HEK293 (cell line): ENCODE measurements around the gene ATP5F1B.

Experiments
- GLIS2 ChIP-seq: fragments of 450-650 bp; formaldehyde crosslinking; IDR thresholded peaks from 2 replicates; pipeline ENCODE4 v1.5.1; 2016; ENCODE audit warnings: missing biosample characterization, missing genetic modification characterization
- KLF16 ChIP-seq: fragments of 450-650 bp; formaldehyde crosslinking; IDR thresholded peaks from 2 replicates; pipeline ENCODE4 v1.5.1; 2017; ENCODE audit warnings: missing biosample characterization, missing genetic modification characterization
- SETDB1 ChIP-seq: IDR thresholded peaks from one replicate; pipeline ENCODE4 v1.6.1; 2017; ENCODE audit warnings: mild to moderate bottlenecking, low read length, moderate library complexity, mixed read lengths; ENCODE audit not compliant: insufficient read length
- YY1 ChIP-seq: fragments of 450-650 bp; formaldehyde crosslinking; IDR thresholded peaks from 2 replicates; pipeline ENCODE4 v1.5.1; 2018; ENCODE audit warnings: missing biosample characterization, missing genetic modification characterization
- YY2 ChIP-seq: fragments of 450-650 bp; formaldehyde crosslinking; IDR thresholded peaks from 2 replicates; pipeline ENCODE4 v1.5.1; 2016; ENCODE audit warnings: missing biosample characterization, missing genetic modification characterization
- ZBTB48 ChIP-seq: fragments of 450-650 bp; formaldehyde crosslinking; IDR thresholded peaks from 2 replicates; pipeline ENCODE4 v1.5.1; 2016; ENCODE audit warnings: missing biosample characterization, missing genetic modification characterization
- ZFP3 ChIP-seq: fragments of 450-650 bp; formaldehyde crosslinking; IDR thresholded peaks from 2 replicates; pipeline ENCODE4 v1.5.1; 2016; ENCODE audit warnings: low read depth, missing biosample characterization, missing genetic modification characterization
- ZFP37 ChIP-seq: fragments of 450-650 bp; formaldehyde crosslinking; IDR thresholded peaks from 2 replicates; pipeline ENCODE4 v1.5.1; 2016; ENCODE audit warnings: missing biosample characterization, missing genetic modification characterization
- ZIC2 ChIP-seq: fragments of 450-650 bp; formaldehyde crosslinking; IDR thresholded peaks from 2 replicates; pipeline ENCODE4 v1.5.1; 2016; ENCODE audit warnings: missing biosample characterization, missing genetic modification characterization
- ZNF112 ChIP-seq: fragments of 450-650 bp; formaldehyde crosslinking; IDR thresholded peaks from 2 replicates; pipeline ENCODE4 v1.5.0; 2017; ENCODE audit warnings: missing biosample characterization, missing genetic modification characterization
- ZNF121 ChIP-seq: fragments of 450-650 bp; formaldehyde crosslinking; IDR thresholded peaks from 2 replicates; pipeline ENCODE4 v1.5.1; 2016; ENCODE audit warnings: missing biosample characterization, missing genetic modification characterization
- ZNF140 ChIP-seq: fragments of 450-650 bp; formaldehyde crosslinking; IDR thresholded peaks from 2 replicates; pipeline ENCODE4 v1.5.1; 2016; ENCODE audit warnings: missing biosample characterization, missing genetic modification characterization
- ZNF155 ChIP-seq: fragments of 450-650 bp; formaldehyde crosslinking; IDR thresholded peaks from 2 replicates; pipeline ENCODE4 v1.5.1; 2016; ENCODE audit warnings: missing biosample characterization, missing genetic modification characterization
- ZNF223 ChIP-seq: fragments of 450-650 bp; formaldehyde crosslinking; IDR thresholded peaks from 2 replicates; pipeline ENCODE4 v1.5.1; 2016; ENCODE audit warnings: missing biosample characterization, missing genetic modification characterization
- ZNF23 ChIP-seq: fragments of 450-650 bp; formaldehyde crosslinking; IDR thresholded peaks from 2 replicates; pipeline ENCODE4 v1.5.1; 2016; ENCODE audit warnings: missing biosample characterization, missing genetic modification characterization, borderline replicate concordance
- ZNF239 ChIP-seq: fragments of 450-650 bp; formaldehyde crosslinking; IDR thresholded peaks from 2 replicates; pipeline ENCODE4 v1.5.1; 2016; ENCODE audit warnings: missing biosample characterization, missing genetic modification characterization
- ZNF266 ChIP-seq: fragments of 450-650 bp; formaldehyde crosslinking; IDR thresholded peaks from 2 replicates; pipeline ENCODE4 v1.5.1; 2016; ENCODE audit warnings: missing biosample characterization, missing genetic modification characterization, low read depth
- ZNF416 ChIP-seq: fragments of 450-650 bp; formaldehyde crosslinking; IDR thresholded peaks from 2 replicates; pipeline ENCODE4 v1.5.1; 2016; ENCODE audit warnings: missing biosample characterization, missing genetic modification characterization
- ZNF571 ChIP-seq: fragments of 450-650 bp; formaldehyde crosslinking; IDR thresholded peaks from 2 replicates; pipeline ENCODE4 v1.5.0; 2017; ENCODE audit warnings: missing biosample characterization, missing genetic modification characterization
- ZNF585B ChIP-seq: fragments of 450-650 bp; formaldehyde crosslinking; IDR thresholded peaks from 2 replicates; pipeline ENCODE4 v1.5.1; 2016; ENCODE audit warnings: missing biosample characterization, missing genetic modification characterization
- ZNF701 ChIP-seq: fragments of 450-650 bp; formaldehyde crosslinking; IDR thresholded peaks from 2 replicates; pipeline ENCODE4 v1.5.1; 2016; ENCODE audit warnings: missing biosample characterization, missing genetic modification characterization
- ZNF843 ChIP-seq: fragments of 450-650 bp; formaldehyde crosslinking; IDR thresholded peaks from 2 replicates; pipeline ENCODE4 v1.5.1; 2016; ENCODE audit warnings: missing biosample characterization, missing genetic modification characterization
- ZSCAN23 ChIP-seq: fragments of 450-650 bp; formaldehyde crosslinking; IDR thresholded peaks from 2 replicates; pipeline ENCODE4 v1.5.1; 2016; ENCODE audit warnings: missing biosample characterization, missing genetic modification characterization
- TF ChIP-seq, protein P1 (sequence below): sonication (generic); formaldehyde crosslinking; IDR thresholded peaks from 2 replicates; pipeline ENCODE4 v1.8.1; 2022; ENCODE audit warnings: mild to moderate bottlenecking, moderate library complexity, missing genetic modification reagents
- TF ChIP-seq, protein P2 (sequence below): fragments of 450-650 bp; formaldehyde crosslinking; IDR thresholded peaks from 2 replicates; pipeline ENCODE4 v1.5.1; 2016; ENCODE audit warnings: missing biosample characterization, missing genetic modification characterization
- TF ChIP-seq, protein P3 (sequence below): fragments of 450-650 bp; IDR thresholded peaks from 2 replicates; pipeline ENCODE4 v1.5.1; 2018; ENCODE audit warnings: missing biosample characterization, mild to moderate bottlenecking, missing genetic modification characterization
- TF ChIP-seq, protein P4 (sequence below): fragments of 450-650 bp; formaldehyde crosslinking; IDR thresholded peaks from 2 replicates; pipeline ENCODE4 v1.5.1; 2016; ENCODE audit warnings: missing biosample characterization, missing genetic modification characterization
- TF ChIP-seq, protein P5 (sequence below): fragments of 450-650 bp; formaldehyde crosslinking; IDR thresholded peaks from 2 replicates; pipeline ENCODE4; 2016; ENCODE audit warnings: missing biosample characterization, missing genetic modification characterization
- TF ChIP-seq, protein P6 (sequence below): fragments of 450-650 bp; formaldehyde crosslinking; IDR thresholded peaks from 2 replicates; pipeline ENCODE4 v1.5.1; 2016; ENCODE audit warnings: missing biosample characterization, missing genetic modification characterization

ATP5F1B gene

DNA sequence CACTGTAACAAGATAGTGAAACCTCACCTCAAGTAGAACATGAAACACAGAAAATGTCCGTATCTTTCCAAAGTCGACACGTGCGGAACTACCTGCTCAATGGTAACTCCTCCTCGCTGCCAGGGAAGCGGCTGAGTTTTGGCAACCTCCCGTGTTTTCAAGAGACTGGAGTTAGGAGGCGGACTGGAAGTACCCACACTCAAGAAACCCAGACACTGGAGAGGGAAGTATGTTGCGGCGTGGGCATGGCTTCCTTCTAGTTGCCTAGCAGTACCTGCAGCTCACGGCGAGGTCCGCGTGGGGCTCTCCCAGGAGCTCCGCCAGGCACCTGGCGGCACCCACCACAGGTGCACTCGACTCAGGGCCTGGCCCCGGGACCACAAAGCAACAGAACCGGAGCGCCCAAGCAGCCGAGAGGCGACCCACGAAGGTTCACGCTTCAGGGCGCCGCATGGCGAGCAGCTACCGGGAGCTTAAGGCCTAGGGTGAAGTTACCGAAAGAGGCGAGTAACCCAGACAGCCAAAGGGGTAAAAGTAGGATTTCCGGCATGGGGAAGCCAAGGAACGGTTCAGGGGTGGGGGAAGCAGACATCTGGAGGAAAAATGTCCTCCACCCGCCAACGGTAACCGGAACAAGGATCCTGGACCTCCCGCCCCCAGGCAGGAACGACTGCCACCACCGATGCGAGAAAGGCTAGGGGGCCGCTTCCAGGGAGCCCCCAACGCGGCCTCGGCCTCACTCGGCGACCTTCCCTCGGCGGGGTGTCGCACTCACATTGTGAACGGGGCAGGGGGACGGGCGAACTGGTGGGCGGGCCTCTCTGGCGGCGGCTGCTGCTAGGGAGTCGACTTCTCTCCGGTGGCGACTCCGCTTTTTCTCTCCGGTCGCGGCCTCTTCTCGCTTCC lies 41.7 kb upstream of the ATP5F1B start (continued):
- peak; percentile 76 for TF ChIP-seq ZFP37 (tag by site-specific recombination)
- no peak for TF ChIP-seq ZFP3
- TF ChIP-seq, protein P1, sequence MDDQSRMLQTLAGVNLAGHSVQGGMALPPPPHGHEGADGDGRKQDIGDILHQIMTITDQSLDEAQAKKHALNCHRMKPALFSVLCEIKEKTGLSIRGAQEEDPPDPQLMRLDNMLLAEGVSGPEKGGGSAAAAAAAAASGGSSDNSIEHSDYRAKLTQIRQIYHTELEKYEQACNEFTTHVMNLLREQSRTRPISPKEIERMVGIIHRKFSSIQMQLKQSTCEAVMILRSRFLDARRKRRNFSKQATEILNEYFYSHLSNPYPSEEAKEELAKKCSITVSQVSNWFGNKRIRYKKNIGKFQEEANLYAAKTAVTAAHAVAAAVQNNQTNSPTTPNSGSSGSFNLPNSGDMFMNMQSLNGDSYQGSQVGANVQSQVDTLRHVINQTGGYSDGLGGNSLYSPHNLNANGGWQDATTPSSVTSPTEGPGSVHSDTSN (CRISPR knock-in tag): no peak
- no peak for TF ChIP-seq ZNF571 (tag by site-specific recombination)
- TF ChIP-seq, protein P2, sequence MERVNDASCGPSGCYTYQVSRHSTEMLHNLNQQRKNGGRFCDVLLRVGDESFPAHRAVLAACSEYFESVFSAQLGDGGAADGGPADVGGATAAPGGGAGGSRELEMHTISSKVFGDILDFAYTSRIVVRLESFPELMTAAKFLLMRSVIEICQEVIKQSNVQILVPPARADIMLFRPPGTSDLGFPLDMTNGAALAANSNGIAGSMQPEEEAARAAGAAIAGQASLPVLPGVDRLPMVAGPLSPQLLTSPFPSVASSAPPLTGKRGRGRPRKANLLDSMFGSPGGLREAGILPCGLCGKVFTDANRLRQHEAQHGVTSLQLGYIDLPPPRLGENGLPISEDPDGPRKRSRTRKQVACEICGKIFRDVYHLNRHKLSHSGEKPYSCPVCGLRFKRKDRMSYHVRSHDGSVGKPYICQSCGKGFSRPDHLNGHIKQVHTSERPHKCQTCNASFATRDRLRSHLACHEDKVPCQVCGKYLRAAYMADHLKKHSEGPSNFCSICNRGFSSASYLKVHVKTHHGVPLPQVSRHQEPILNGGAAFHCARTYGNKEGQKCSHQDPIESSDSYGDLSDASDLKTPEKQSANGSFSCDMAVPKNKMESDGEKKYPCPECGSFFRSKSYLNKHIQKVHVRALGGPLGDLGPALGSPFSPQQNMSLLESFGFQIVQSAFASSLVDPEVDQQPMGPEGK: peak; percentile 82
- TF ChIP-seq, protein P3, sequence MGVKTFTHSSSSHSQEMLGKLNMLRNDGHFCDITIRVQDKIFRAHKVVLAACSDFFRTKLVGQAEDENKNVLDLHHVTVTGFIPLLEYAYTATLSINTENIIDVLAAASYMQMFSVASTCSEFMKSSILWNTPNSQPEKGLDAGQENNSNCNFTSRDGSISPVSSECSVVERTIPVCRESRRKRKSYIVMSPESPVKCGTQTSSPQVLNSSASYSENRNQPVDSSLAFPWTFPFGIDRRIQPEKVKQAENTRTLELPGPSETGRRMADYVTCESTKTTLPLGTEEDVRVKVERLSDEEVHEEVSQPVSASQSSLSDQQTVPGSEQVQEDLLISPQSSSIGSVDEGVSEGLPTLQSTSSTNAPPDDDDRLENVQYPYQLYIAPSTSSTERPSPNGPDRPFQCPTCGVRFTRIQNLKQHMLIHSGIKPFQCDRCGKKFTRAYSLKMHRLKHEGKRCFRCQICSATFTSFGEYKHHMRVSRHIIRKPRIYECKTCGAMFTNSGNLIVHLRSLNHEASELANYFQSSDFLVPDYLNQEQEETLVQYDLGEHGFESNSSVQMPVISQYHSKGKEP (tag by site-specific recombination): no peak
- TF ChIP-seq ZNF585B (tag by site-specific recombination): 0 out of 2 replicates have a peak, but pooled peaks have one; percentile 4
- no peak for TF ChIP-seq ZNF23
- peak; percentile 98 for TF ChIP-seq GLIS2 (tag by site-specific recombination)
- peak; percentile 17 for TF ChIP-seq KLF16 (tag by site-specific recombination)
- TF ChIP-seq ZNF121 (tag by site-specific recombination): peak; percentile 77
- no peak for TF ChIP-seq YY2 (tag by site-specific recombination)
- TF ChIP-seq ZNF140 (tag by site-specific recombination): no peak
- TF ChIP-seq ZBTB48 (tag by site-specific recombination): peak; percentile 71
- peak; percentile 70 for TF ChIP-seq ZIC2 (tag by site-specific recombination)
- peak; percentile 10; the same call in 1 of the 2 replicates for TF ChIP-seq ZNF843
- no peak for TF ChIP-seq ZNF416 (tag by site-specific recombination)
- TF ChIP-seq, protein P4, sequence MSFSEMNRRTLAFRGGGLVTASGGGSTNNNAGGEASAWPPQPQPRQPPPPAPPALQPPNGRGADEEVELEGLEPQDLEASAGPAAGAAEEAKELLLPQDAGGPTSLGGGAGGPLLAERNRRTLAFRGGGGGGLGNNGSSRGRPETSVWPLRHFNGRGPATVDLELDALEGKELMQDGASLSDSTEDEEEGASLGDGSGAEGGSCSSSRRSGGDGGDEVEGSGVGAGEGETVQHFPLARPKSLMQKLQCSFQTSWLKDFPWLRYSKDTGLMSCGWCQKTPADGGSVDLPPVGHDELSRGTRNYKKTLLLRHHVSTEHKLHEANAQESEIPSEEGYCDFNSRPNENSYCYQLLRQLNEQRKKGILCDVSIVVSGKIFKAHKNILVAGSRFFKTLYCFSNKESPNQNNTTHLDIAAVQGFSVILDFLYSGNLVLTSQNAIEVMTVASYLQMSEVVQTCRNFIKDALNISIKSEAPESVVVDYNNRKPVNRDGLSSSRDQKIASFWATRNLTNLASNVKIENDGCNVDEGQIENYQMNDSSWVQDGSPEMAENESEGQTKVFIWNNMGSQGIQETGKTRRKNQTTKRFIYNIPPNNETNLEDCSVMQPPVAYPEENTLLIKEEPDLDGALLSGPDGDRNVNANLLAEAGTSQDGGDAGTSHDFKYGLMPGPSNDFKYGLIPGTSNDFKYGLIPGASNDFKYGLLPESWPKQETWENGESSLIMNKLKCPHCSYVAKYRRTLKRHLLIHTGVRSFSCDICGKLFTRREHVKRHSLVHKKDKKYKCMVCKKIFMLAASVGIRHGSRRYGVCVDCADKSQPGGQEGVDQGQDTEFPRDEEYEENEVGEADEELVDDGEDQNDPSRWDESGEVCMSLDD (tag by site-specific recombination): peak; percentile 77; the same call in 1 of the 2 replicates
- no peak for TF ChIP-seq ZNF266
- no peak for TF ChIP-seq ZNF239 (tag by site-specific recombination)
- no peak for TF ChIP-seq ZNF223 (tag by site-specific recombination)
- TF ChIP-seq, protein P5, sequence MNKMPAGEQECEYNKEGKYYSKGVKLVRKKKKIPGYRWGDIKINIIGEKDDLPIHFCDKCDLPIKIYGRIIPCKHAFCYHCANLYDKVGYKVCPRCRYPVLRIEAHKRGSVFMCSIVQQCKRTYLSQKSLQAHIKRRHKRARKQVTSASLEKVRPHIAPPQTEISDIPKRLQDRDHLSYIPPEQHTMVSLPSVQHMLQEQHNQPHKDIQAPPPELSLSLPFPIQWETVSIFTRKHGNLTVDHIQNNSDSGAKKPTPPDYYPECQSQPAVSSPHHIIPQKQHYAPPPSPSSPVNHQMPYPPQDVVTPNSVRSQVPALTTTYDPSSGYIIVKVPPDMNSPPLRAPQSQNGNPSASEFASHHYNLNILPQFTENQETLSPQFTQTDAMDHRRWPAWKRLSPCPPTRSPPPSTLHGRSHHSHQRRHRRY (tag by site-specific recombination): peak; percentile 38; the same call in 1 of the 2 replicates
- TF ChIP-seq ZNF112 (tag by site-specific recombination): no peak
- TF ChIP-seq ZNF155 (tag by site-specific recombination): no peak
- no peak for TF ChIP-seq SETDB1
- no peak for TF ChIP-seq ZSCAN23 (tag by site-specific recombination)
- TF ChIP-seq ZNF701 (tag by site-specific recombination): no peak
- TF ChIP-seq YY1 (tag by site-specific recombination): peak; percentile 24; the same call in 1 of the 2 replicates
- TF ChIP-seq, protein P6, sequence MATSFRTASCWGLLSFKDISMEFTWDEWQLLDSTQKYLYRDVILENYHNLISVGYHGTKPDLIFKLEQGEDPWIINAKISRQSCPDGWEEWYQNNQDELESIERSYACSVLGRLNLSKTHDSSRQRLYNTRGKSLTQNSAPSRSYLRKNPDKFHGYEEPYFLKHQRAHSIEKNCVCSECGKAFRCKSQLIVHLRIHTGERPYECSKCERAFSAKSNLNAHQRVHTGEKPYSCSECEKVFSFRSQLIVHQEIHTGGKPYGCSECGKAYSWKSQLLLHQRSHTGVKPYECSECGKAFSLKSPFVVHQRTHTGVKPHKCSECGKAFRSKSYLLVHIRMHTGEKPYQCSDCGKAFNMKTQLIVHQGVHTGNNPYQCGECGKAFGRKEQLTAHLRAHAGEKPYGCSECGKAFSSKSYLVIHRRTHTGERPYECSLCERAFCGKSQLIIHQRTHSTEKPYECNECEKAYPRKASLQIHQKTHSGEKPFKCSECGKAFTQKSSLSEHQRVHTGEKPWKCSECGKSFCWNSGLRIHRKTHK (tag by site-specific recombination): no peak
- TF ChIP-seq, all 188 proteins: peak for 21
